GM19468 (cell line): ENCODE measurements around the gene LRRC8B.
"Not testable (repeated sequence)": the region's sequence is repeated elsewhere in the genome, so short reads cannot be mapped to it uniquely, and the experiment has no call there.

Experiments
- ATAC-seq: cut with Tn5 transposase; IDR thresholded peaks from one replicate; pipeline ENCODE4 v1.9.1; 2021; ENCODE audit warnings: mild to moderate bottlenecking, moderate library complexity, moderate number of reproducible peaks; ENCODE audit not compliant: unreplicated experiment; ENCODE audit errors: extremely low read depth

Gene LRRC8B

DNA sequence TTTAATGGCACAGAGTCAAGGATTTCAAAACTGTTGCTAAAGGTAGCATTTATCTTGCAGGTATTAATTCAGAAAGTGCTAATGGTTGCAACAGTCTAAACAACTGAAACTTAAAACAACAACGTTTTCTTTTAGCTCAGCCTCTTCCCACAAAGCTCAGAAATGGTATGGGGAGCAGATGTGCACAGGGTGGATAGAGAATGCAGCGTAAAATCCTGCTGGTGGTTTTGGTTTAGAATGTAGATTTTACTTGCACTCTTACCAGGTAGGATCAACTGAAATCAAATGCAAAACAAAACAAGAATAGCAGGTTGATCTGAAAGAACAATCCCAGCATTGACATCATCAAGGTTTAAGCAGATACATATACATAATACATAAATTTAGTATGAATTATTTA is 104.5 kb downstream of the LRRC8B start:
- ATAC-seq: no peak

DNA sequence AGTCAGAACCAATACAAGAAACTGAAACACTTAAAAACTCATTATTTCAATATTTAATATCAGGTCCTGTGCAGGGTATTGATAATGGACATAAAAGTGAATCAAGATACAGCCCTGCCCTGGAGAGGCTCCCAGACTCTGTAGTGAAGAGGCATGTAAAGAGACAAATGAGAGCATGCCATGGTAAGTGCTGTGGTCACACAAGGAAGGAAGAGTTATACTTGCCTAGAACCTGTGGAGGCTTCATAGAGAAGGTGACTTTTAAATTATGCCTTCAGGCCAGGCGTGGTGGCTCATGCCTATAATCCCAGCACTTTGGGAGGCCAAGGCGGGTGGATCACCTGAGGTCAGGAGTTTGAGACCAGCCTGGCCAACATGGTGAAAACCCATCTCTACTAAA is 105.0 kb downstream of the LRRC8B start:
- not testable (repeated sequence) for ATAC-seq

- ATAC-seq: no peak
Observed at GRCh38 chr1:89630048-89630447, 105.4 kb downstream of the LRRC8B start.

DNA sequence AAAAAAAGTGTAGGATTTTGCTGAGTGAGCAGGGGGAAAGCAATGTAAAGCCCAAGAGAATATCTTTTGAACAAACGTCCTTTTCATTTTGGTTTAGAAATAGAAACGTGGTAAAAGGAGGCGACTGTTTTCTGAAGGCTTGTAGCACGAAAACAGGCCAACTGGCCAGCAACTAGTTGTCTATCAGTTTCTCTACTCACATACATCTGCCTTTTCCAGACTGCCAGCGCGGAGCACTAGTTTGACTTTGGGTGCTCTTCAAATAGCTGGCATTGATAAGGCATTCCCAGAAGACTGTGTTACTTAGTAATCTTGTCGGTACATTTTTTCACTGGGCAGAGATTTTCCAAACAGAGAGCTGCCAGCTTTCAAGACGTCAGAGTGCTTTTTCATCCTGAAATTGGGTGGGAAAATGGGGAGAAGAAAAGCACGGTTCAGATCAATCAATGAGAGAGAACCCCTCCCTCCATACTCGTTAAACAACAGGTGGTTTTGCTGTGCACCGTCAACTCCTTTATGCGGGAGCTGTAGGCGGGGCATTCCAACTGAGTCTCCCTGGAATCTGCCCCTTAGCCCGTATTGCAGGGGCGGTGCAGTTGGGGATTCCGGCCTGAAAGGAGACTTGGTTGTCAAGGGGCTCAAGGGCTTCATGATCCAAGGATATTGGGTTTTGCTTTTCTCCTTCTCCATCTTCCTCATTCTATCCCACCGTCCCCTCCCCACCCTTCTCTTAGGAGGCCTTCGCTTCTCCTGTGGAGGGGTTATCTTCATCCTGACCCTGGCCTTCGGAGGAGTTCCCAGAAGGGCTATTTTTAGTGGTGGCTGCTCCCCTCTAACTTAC is 107.4 kb downstream of the LRRC8B start:
- ATAC-seq: no peak

DNA sequence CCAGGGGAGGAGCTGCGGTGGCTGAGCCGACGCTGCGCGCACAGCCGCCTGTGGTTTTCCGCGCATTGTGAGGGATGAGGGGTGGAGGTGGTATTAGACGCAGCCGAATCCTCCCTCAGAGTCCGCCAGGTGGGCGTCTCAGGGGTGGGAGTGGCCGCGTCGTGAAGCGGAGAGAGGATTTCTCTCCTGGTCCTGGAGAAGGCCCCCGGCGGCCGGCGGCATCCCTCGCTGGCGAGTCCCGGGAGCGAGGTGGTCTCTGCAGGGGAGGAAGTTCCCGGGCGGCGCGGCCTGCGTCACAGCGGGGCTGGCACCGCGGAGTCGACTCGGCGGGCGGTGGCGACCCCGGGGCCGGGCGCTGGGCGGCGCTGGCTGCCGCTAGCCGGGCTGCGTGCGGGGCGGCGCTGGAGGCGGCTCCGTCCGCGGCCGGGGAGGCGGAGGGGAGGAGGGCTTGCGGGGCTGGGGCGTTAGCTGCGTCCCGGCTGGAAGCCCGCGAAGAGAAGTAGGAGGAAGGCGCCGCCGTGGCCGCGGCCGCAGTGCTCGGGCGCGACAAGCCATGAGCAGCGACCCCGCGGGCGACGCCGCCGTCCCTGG is 108.1 kb downstream of the LRRC8B start, which contains the start of gene LRRC8C:
Gene LRRC8C, plus strand, starts transcription at position 464 of the 591 bp plus-strand sequence. CDS start 53,354 bp downstream, outside the sequence.
- peak; percentile 83 for ATAC-seq

DNA sequence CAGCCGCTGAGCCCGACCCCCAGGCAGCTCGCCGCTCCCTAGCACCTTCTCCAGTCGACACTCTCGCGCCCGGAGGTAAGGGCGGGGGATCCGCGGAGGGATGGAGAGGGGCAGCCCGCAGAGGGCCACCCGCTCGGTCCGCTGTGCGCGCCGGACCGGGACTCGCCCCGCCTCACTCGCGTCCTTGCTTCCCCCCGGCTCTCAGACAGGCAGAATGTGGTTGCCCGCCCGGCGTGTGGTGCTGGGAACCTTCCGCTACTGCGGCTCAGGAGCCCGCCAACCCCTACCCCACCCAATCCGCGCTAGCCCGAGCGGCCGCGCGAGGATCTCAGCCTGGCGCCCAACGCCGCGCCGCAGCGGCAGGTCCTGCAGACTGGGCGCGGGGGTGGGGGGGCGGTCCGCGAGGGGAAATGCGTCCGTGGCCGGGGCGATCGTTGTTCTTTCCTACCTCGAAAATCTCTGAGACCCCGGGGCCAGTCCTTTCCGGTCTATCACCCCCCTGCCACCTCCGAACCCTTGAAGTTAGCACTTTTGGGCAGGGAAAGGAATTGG is 108.7 kb downstream of the LRRC8B start:
- peak; percentile 3 for ATAC-seq

DNA sequence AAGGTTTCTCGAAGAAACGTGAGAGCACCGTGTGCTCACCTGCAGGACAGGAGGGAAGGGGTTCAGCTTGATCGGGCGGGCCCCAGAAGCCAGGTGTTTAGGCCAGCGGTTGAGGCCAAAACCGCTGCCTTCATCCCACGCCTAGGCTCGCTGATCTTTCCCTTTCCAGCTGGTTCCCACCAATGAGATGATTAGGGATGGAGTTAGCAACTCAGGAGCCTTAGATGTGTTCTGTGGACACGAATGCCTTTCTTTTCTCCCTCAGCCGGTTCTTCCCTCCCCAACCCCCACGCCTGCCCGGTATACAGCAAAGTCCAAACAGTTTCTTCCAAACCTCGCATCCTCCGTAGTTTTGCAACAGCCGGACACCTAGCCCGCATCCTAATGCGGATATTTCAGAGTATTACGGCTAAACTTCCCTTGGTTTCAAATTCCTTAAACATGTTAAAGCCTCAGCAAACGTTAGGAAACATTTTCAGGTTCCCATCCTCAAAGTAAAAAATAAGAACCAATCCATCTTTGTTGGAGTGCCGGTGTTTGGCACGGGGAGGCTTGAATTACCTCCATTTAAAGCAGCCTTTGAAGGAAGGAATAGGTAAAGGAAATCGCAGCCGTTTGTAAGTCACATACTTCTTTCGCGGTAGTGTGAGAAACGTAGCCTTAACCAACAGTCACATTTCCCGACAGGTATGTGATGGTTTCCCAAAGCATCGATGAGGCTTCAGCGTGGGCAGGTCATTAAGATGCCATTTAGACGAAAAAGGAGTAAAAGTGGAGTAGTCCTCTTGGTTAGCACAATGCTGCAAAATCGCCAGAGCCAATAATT is 109.4 kb downstream of the LRRC8B start:
- no peak for ATAC-seq

DNA sequence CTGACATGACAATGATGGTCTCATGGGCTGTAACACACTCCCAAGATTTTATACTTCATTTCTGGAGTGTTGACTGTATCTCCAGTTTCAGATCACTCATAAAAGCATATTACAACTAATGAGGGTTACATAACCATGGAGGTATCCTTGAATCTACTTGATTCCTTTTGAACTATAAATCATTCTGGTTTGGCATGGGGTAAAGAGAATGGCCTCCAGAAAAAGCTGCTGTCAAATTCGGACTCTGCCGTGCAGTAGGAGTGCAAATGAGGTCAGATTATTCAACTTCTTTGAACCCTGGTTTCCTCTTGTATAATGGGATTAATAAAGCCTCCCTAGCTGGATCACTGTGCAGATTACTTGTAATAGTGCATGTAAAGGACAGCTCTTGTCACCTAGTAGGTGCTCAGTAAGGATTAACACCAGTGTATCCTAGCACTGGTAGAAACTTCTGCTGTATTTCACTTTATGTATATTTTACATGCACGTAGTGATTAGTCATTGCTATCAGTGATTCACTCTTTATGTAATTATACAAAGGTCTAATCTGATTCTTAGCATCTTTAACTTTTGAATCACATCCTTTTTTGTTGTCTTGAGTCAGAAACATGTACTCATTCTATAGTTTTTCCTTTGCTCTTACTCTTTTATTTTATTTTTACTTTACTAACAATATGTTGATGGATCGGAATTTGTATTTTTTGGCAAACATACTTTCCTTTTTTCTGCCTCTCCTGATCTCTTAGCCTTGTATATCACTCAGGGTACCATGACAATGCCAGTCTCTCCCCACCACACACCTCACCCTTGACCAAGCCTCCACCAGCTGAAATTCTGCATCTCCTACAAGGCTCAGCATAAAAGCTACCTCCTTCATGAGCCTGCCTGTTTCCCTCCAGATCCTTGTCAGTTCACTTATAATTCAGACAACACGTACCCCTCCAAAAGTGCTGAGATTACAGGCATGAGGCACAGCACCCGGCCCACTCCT is 111.5 kb downstream of the LRRC8B start:
- ATAC-seq: no peak

DNA sequence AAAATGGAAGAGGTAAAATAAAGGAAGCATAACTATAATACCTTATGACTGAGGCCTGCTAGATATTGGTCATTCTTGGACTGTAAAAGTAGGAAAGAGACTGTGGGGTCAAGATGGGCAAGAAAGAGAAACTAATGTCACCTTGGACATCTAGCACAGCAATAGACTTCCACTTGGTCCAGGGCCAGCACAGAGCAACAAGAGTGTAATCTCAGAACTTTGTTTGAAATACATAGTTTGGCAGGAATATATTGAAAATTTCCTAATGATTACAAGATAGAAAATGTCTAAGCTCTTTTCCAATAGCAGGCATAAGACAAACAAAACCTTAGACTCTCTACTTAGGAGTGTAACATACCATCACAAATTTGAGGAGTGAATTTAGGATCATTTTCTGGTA is 112.9 kb downstream of the LRRC8B start:
- no peak for ATAC-seq

DNA sequence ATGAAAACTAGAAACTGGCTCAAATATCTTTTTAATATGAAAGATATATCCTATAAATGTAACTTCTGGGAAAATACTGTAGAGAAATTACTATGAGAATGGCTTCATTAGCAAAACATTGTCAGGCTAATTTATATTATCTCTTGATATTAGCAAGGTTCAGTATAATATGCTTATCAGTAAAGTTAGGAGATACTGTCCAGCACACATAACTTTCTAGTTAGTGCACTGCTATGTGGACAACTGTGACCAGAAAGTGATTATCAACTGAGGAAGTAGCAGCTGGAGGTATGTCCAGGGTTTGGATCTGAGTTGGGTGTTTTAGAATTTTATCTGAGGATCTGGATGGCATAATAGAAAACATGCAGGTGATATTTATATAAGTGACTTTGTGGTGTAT is 115.8 kb downstream of the LRRC8B start:
- ATAC-seq: no peak

- no peak for ATAC-seq
Observed at GRCh38 chr1:89641781-89642180, 117.2 kb downstream of the LRRC8B start.

DNA sequence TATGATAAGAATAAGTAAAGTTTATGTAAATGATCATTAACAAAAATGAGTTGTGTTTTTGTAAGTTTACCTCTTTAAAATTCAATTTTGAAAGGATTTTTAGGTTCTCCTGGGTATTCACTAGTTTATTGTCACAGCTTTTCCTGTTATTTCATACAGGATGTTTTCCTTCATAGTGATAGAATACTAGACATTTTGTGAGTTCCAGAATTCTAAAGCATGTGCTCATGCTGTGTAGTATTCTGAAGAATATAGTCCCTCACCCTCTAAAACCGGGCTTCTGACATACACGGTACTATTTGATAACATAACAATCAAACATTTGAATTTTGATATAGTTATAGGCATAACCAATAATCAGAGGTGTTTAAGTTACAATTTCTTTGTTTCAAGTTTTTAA is 118.9 kb downstream of the LRRC8B start:
- ATAC-seq: no peak

- ATAC-seq: no peak
Observed at GRCh38 chr1:89644119-89644814, 119.6 kb downstream of the LRRC8B start.

GRCh38 chr1:89646259-89646658 is 121.6 kb downstream of the LRRC8B start:
- no peak for ATAC-seq
